GM15510 (cell line): ENCODE results near the gene ZZZ3.

Experiments used
- POLR2A ChIP-seq: IDR thresholded peaks from 3 replicates; pipeline ENCODE4 v1.6.1; 2011; ENCODE audit warnings: borderline replicate concordance; ENCODE audit not compliant: insufficient read length; ENCODE audit errors: extremely low read depth

Gene ZZZ3

GRCh38 chr1:77649127-77649526 lies 33.3 kb downstream of the ZZZ3 start:
- no peak for TF ChIP-seq POLR2A

DNA sequence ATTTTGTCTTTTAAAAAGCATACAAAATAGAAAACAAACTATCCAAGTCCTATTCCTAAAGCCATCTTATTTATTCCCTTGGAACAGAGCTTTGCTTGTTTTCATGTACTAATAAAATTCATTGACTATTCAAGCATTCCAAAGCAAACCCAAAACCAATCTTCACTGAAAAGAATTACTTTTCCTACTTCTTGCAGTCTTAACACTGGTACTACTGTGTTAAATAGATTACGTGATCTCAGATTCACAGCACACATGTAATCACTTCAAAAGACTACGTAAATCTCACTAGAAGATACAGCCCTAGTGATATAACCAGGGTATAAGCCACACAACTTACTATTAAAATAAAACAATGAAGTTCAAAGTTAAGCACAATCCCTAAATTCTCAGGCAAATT lies 39.0 kb downstream of the ZZZ3 start:
- no peak for TF ChIP-seq POLR2A

DNA sequence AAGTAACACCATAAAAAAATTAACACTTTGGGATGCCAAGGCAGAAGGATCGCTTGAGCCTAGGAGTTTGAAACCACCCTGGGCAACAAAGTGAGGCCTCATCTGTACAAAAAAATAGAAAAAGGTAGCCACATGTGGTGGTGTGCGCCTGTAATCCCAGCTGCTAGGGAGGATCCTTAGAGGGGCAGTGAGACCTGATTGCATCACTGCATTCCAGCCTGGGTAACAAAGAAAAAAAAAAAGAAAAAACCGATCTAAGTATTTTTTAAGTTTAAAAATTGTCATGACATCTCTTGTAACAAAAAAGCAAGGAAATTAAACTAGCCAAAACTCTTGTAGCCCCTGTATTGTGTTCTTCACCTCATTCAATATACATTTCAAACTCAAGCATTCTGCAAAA lies 39.5 kb downstream of the ZZZ3 start:
- no peak for TF ChIP-seq POLR2A

DNA sequence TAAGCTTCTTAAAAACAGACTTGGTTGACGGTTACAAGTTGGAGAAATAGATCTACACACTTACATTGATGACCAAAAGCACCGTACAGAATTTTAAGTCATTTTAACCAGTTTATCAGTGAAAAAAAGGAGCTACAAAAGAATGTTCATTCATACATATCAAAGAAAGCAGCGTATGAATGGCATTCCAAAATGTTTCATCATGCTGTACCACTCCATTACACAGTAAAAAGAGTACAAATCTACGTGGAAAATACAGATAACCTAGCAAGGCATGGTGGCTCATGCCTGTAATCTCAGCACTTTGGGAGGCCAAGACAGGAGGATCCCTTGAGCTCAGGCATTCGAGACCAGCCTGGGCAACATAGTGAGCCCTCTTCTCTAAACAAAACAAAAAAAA lies 40.3 kb downstream of the ZZZ3 start:
- no peak for TF ChIP-seq POLR2A

GRCh38 chr1:77639557-77640069 lies 42.8 kb downstream of the ZZZ3 start:
- no peak for TF ChIP-seq POLR2A

GRCh38 chr1:77639056-77639455 lies 43.4 kb downstream of the ZZZ3 start:
- TF ChIP-seq POLR2A: no peak

- no peak for TF ChIP-seq POLR2A
Measured at GRCh38 chr1:77636864-77637263, 45.6 kb downstream of the ZZZ3 start.
